WTC11 (cell line): ENCODE data around the gene KLF11. TPM values are rescaled to one million over a fixed set of nuclear protein-coding genes. Genes with fewer than 3 reads are reported as not detected.

ENCODE experiments used
- ATAC-seq: fragments of 200-7000 bp; cut with Tn5 transposase; 2 replicates; pipeline ENCODE4 v1.10.0; 2021; ENCODE audit warnings: mild to moderate bottlenecking, moderate library complexity
- CTCF ChIA-PET: fragments of 300-600 bp; sonication (Branson Sonifier 250); formaldehyde crosslinking; loops from one replicate; lab custom pipeline; 2021; ENCODE audit warnings: antibody characterized with exemption; lab: Charles Lee
- POLR2A ChIA-PET: fragments of 350-600 bp; sonication (Branson Sonifier 250); formaldehyde crosslinking; loops from one replicate; lab custom pipeline; 2021; ENCODE audit warnings: antibody characterized with exemption; lab: Charles Lee
- DNase-seq: peaks from one replicate; pipeline ENCODE4 v3.0.0; 2021; ENCODE audit warnings: low spot score
- H3K27ac Mint-ChIP-seq: 2 replicates; pipeline ENCODE4 v1.8.0; 2021; ENCODE audit warnings: mixed read lengths
- H3K27me3 Mint-ChIP-seq: 2 replicates; pipeline ENCODE4 v1.8.0; 2021; ENCODE audit warnings: low read depth, mild to moderate bottlenecking, moderate library complexity, mixed read lengths
- H3K36me3 Mint-ChIP-seq: 2 replicates; pipeline ENCODE4 v1.8.0; 2021; ENCODE audit warnings: mixed read lengths
- H3K4me1 Mint-ChIP-seq: 2 replicates; pipeline ENCODE4 v1.8.0; 2022; ENCODE audit warnings: mixed read lengths
- H3K4me3 Mint-ChIP-seq: 2 replicates; pipeline ENCODE4 v1.8.0; 2021; ENCODE audit warnings: mild to moderate bottlenecking, moderate library complexity, mixed read lengths
- H3K9me3 Mint-ChIP-seq: 2 replicates; pipeline ENCODE4 v1.8.0; 2021; ENCODE audit warnings: mixed read lengths
- CREM ChIP-seq: sonication (generic); formaldehyde crosslinking; IDR thresholded peaks from 2 replicates; pipeline ENCODE4 v1.8.1; 2022; ENCODE audit warnings: mild to moderate bottlenecking, missing genetic modification reagents, moderate library complexity
- CTCF ChIP-seq: fragments of 200-600 bp; IDR thresholded peaks from 2 replicates; pipeline ENCODE4 v1.8.0; 2022; ENCODE audit warnings: antibody characterized with exemption
- E2F5 ChIP-seq: sonication (generic); formaldehyde crosslinking; IDR thresholded peaks from 2 replicates; pipeline ENCODE4 v1.8.1; 2022; ENCODE audit warnings: mild to moderate bottlenecking, moderate library complexity, missing genetic modification reagents
- FOXP1 ChIP-seq: sonication (generic); formaldehyde crosslinking; IDR thresholded peaks from 2 replicates; pipeline ENCODE4 v1.8.0; 2022; ENCODE audit warnings: missing genetic modification reagents, mild to moderate bottlenecking, moderate library complexity, borderline replicate concordance
- GTF2I ChIP-seq: fragments of 250-450 bp; sonication (Bioruptor Pico); conservative IDR thresholded peaks from 2 replicates; pipeline ENCODE4 v1.4.0; 2021; ENCODE audit warnings: mild to moderate bottlenecking
- MYBL2 ChIP-seq: sonication (generic); formaldehyde crosslinking; IDR thresholded peaks from 2 replicates; pipeline ENCODE4 v1.8.1; 2023; ENCODE audit warnings: mild to moderate bottlenecking, moderate library complexity, missing genetic modification reagents
- NFATC4 ChIP-seq: fragments of 250-450 bp; sonication (Bioruptor Pico); IDR thresholded peaks from 2 replicates; pipeline ENCODE4 v1.9.0; 2021; ENCODE audit warnings: mild to moderate bottlenecking
- NR1H2 ChIP-seq: sonication (generic); formaldehyde crosslinking; IDR thresholded peaks from 2 replicates; pipeline ENCODE4 v1.9.0; 2021; ENCODE audit warnings: mild to moderate bottlenecking, moderate library complexity, missing genetic modification reagents
- PRRX2 ChIP-seq: fragments of 250-450 bp; sonication (Bioruptor Pico); IDR thresholded peaks from 2 replicates; pipeline ENCODE4 v1.8.0; 2021; ENCODE audit warnings: mild to moderate bottlenecking
- SMAD3 ChIP-seq: sonication (generic); formaldehyde crosslinking; IDR thresholded peaks from 2 replicates; pipeline ENCODE4 v1.8.0; 2022; ENCODE audit warnings: missing genetic modification reagents, mild to moderate bottlenecking, borderline replicate concordance
- ZNF121 ChIP-seq: sonication (generic); formaldehyde crosslinking; IDR thresholded peaks from 2 replicates; pipeline ENCODE4 v1.8.0; 2023; ENCODE audit warnings: missing genetic modification reagents
- ZNF138 ChIP-seq: sonication (generic); formaldehyde crosslinking; conservative IDR thresholded peaks from 2 replicates; pipeline ENCODE4 v1.8.1; 2022; ENCODE audit warnings: mild to moderate bottlenecking, moderate library complexity, missing genetic modification reagents
- ZNF263 ChIP-seq: sonication (generic); formaldehyde crosslinking; IDR thresholded peaks from 2 replicates; pipeline ENCODE4 v1.8.1; 2022; ENCODE audit warnings: low read depth, mild to moderate bottlenecking, moderate library complexity, missing genetic modification reagents
- ZNF423 ChIP-seq: fragments of 250-450 bp; sonication (Bioruptor Pico); IDR thresholded peaks from 2 replicates; pipeline ENCODE4 v2.1.2; 2022; ENCODE audit warnings: mild to moderate bottlenecking, moderate library complexity
- ZNF532 ChIP-seq: fragments of 250-450 bp; sonication (Bioruptor Pico); IDR thresholded peaks from 2 replicates; pipeline ENCODE4 v1.9.0; 2021; ENCODE audit warnings: mild to moderate bottlenecking, borderline replicate concordance
- total RNA-seq: library from RNA; stranded (reverse); gene quantifications from 3 replicates; pipeline ENCODE4 v1.2.3, GENCODE V29; 2021
- TF ChIP-seq, protein P1 (sequence below): sonication (generic); formaldehyde crosslinking; IDR thresholded peaks from 2 replicates; pipeline ENCODE4 v1.8.1; 2022; ENCODE audit warnings: missing genetic modification reagents, borderline replicate concordance
- TF ChIP-seq, protein P2 (sequence below): sonication (generic); formaldehyde crosslinking; IDR thresholded peaks from 2 replicates; pipeline ENCODE4 v1.8.1; 2022; ENCODE audit warnings: low read depth, missing genetic modification reagents, borderline replicate concordance

Gene KLF11
- total RNA-seq, 1 experiment from 2014 or later: 8.8 TPM

GRCh38 chr2:10065773-10066055 lies 22.4 kb downstream of the KLF11 start (continued):
- TF ChIP-seq ZNF532 (CRISPR knock-in tag) (no peak), GTF2I (no peak), FOXP1 (CRISPR knock-in tag) (no peak), ZNF138 (CRISPR knock-in tag) (no peak), MYBL2 (CRISPR knock-in tag) (no peak), ZNF263 (CRISPR knock-in tag) (no peak), CTCF (no peak), CREM (CRISPR knock-in tag) (no peak)
- TF ChIP-seq, protein P1, sequence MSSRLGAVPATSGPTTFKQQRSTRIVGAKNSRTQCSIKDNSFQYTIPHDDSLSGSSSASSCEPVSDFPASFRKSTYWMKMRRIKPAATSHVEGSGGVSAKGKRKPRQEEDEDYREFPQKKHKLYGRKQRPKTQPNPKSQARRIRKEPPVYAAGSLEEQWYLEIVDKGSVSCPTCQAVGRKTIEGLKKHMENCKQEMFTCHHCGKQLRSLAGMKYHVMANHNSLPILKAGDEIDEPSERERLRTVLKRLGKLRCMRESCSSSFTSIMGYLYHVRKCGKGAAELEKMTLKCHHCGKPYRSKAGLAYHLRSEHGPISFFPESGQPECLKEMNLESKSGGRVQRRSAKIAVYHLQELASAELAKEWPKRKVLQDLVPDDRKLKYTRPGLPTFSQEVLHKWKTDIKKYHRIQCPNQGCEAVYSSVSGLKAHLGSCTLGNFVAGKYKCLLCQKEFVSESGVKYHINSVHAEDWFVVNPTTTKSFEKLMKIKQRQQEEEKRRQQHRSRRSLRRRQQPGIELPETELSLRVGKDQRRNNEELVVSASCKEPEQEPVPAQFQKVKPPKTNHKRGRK (CRISPR knock-in tag): no peak

DNA sequence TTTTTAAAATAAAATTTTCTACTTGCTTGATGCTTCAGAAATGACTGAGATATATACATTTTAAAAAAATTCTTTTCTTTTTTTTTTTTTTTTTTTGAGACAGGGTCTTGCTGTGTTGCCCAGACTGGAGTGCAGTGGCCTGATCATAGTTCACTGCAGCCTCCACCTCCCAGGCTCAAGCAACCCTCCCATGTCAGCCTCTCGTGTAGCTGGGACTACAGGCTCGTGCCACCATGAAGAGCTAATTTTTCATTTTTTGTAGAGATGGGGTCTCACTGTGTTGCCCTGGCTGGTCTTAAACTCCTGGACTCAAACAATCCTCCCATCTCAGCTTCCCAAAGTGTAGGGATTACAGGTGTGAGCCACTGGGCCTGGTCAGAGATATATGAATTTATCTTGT lies 24.0 kb downstream of the KLF11 start:
- Mint-ChIP-seq H3K9me3 (peaks cover 8% of the 10 kb centered on the region), H3K27me3 (no peaks in the 10 kb centered on the region), H3K4me1 (peaks cover 10% of the 10 kb centered on the region)
- TF ChIP-seq E2F5 (CRISPR knock-in tag) (no peak), ZNF121 (CRISPR knock-in tag) (peak; percentile 86), NR1H2 (CRISPR knock-in tag) (no peak), PRRX2 (CRISPR knock-in tag) (no peak)
- TF ChIP-seq, all 79 proteins: peak for 1
- no peak overlapping the region for H3K4me3 Mint-ChIP-seq
- H3K27ac Mint-ChIP-seq: no peak overlapping the region
- CTCF ChIA-PET: interaction anchor here (2.5 kb wide), 1 partner anchor 30 kb away, joined by 11 read pairs; no protein-coding TSS in a partner anchor
- no peaks in the 10 kb centered on the region for H3K36me3 Mint-ChIP-seq
- ATAC-seq: no peak
- POLR2A ChIA-PET: interaction anchor here (0.7 kb wide), 1 partner anchor 327 kb away, joined by 5 read pairs; no protein-coding TSS in a partner anchor
- DNase-seq: no peak

GRCh38 chr2:10067881-10068280 lies 24.5 kb downstream of the KLF11 start:
- ATAC-seq (no peak), DNase-seq (no peak)
- TF ChIP-seq ZNF423 (CRISPR knock-in tag): no peak
- TF ChIP-seq, protein P1 (CRISPR knock-in tag): no peak
- TF ChIP-seq ZNF263 (CRISPR knock-in tag): no peak
- no peak for TF ChIP-seq CREM (CRISPR knock-in tag)
- no peak for TF ChIP-seq SMAD3 (CRISPR knock-in tag)
- no peak for TF ChIP-seq NFATC4 (CRISPR knock-in tag)
- TF ChIP-seq, protein P2, sequence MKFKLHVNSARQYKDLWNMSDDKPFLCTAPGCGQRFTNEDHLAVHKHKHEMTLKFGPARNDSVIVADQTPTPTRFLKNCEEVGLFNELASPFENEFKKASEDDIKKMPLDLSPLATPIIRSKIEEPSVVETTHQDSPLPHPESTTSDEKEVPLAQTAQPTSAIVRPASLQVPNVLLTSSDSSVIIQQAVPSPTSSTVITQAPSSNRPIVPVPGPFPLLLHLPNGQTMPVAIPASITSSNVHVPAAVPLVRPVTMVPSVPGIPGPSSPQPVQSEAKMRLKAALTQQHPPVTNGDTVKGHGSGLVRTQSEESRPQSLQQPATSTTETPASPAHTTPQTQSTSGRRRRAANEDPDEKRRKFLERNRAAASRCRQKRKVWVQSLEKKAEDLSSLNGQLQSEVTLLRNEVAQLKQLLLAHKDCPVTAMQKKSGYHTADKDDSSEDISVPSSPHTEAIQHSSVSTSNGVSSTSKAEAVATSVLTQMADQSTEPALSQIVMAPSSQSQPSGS (CRISPR knock-in tag): no peak
- ChIA-PET POLR2A (no interaction called here), CTCF (interaction anchor here (2.5 to 2.9 kb wide), 2 partner anchors 29 kb away, joined by 11 to 17 read pairs; no protein-coding TSS in a partner anchor)
- peaks cover 14% of the 10 kb centered on the region for H3K4me1 Mint-ChIP-seq
- H3K4me3 Mint-ChIP-seq: no peak overlapping the region
- H3K9me3 Mint-ChIP-seq: peaks cover 8% of the 10 kb centered on the region
- no peaks in the 10 kb centered on the region for H3K27me3 Mint-ChIP-seq
- no peak overlapping the region for H3K27ac Mint-ChIP-seq
- no peaks in the 10 kb centered on the region for H3K36me3 Mint-ChIP-seq
